ENCODE measurements around the gene TXNRD1.

- TF ChIP-seq POLR2A (IDR thresholded peaks at IDR 0.05), result no peak
- TF ChIP-seq CTCF (IDR thresholded peaks at IDR 0.05), result no peak
These were observed 136.6 kb downstream of the TXNRD1 start for GRCh38 chr12:104352106-104352713.

Measured in body of pancreas (tissue), 4 donors.